Thoracic aorta (tissue), 2 donors: ENCODE measurements around the gene EEF1B2. TPM values are rescaled to one million over a fixed set of nuclear protein-coding genes. Genes with fewer than 3 reads are reported as not detected.
A peak's percentile ranks its signal among the peaks of the same experiment; 100 is the strongest.
"Not testable (repeated sequence)": the region's sequence is repeated elsewhere in the genome, so short reads cannot be mapped to it uniquely, and the experiment has no call there.

ENCODE experiments used
- ATAC-seq: fragments of 150-250 bp; one replicate; pipeline ENCODE4 v1.8.0; 2017; ENCODE audit warnings: low read depth; ENCODE audit not compliant: insufficient number of reproducible peaks, low FRiP score
- DNase-seq: peaks from one replicate; pipeline ENCODE4 v3.0.0-alpha.2; 2020; ENCODE audit warnings: low spot score
- H3K27ac ChIP-seq, 2 donors: fragments of 200-600 bp; sonication (generic); 1 replicate in 1 of 2; 2 replicates in 1 of 2; pipeline ENCODE4 v1.5.1; 2016; ENCODE audit warnings: mild to moderate bottlenecking in 2 of 2, moderate library complexity in 2 of 2
- H3K27me3 ChIP-seq: fragments of 200-600 bp; sonication (generic); replicated peaks from 2 replicates; pipeline ENCODE4 v1.6.0; 2016; ENCODE audit warnings: mild to moderate bottlenecking; ENCODE audit not compliant: insufficient read depth
- H3K36me3 ChIP-seq: fragments of 200-600 bp; sonication (generic); one replicate; pipeline ENCODE4 v1.5.1; 2016
- H3K4me1 ChIP-seq, 2 donors: fragments of 200-600 bp; sonication (generic); 1 replicate in 1 of 2; 2 replicates in 1 of 2; pipeline versions ENCODE4 v1.5.1 to v1.6.0; 2016; ENCODE audit warnings: low read depth in 2 of 2, mild to moderate bottlenecking in 1 of 2; ENCODE audit not compliant: control insufficient read depth in 1 of 2
- H3K4me3 ChIP-seq: fragments of 200-600 bp; sonication (generic); 2 replicates; pipeline ENCODE4 v1.5.1; 2016; ENCODE audit warnings: mild to moderate bottlenecking
- H3K9me3 ChIP-seq: fragments of 200-600 bp; sonication (generic); 2 replicates; pipeline ENCODE4 v1.5.1; 2016
- total RNA-seq, 2 donors: library from RNA; depleted of rRNA; stranded (reverse); fragments of >200 nt; gene quantifications; one replicate each; pipeline versions ENCODE4 v1.1.0 to v1.2.3, GENCODE V29; 2016
- TF ChIP-seq, protein P1 (sequence below): fragments of 200-600 bp; sonication (generic); IDR thresholded peaks from one replicate; pipeline ENCODE4 v1.5.1; 2019; ENCODE audit warnings: antibody characterized with exemption

EEF1B2 gene
- total RNA-seq, 2 donors from 2014 or later = 123 to 215 TPM

DNA sequence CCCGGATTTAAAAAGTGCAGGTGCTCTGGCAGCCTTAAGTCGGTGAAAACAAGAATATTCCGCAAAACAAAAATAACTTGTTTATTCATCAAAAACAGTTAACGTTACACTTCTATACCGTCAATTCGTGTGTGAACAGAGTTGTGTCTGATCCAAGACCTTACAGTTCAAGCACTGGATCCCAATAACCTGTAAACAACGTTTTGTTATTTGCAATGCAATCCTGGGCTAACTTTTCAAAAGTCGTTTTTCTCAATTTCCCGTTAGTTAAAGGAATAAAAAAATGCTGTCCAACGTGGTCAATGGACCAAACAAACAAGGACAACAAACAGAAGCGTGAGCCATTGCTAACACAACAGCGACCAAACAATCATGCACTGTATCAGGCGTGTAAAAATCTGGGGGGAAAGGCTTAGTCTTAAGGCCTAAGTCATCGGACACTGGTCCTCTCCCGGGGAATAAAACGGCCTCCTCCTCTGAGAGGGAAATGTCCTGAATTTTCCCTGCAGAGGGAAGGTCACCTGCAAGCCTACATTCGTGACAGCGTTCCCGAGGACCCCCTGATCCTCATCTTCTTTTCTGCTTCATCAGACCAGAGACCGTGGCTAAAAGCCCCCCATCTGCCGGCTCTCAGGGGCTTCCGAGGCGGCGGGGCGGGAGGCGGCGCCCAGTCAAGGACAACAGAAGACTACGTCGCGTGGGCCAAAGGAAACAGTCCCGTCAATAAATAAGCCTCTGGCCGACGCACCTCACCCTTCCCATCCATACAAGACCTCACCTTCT, 941 bp upstream of the EEF1B2 start:
- peak; percentile 4 for ATAC-seq

DNA sequence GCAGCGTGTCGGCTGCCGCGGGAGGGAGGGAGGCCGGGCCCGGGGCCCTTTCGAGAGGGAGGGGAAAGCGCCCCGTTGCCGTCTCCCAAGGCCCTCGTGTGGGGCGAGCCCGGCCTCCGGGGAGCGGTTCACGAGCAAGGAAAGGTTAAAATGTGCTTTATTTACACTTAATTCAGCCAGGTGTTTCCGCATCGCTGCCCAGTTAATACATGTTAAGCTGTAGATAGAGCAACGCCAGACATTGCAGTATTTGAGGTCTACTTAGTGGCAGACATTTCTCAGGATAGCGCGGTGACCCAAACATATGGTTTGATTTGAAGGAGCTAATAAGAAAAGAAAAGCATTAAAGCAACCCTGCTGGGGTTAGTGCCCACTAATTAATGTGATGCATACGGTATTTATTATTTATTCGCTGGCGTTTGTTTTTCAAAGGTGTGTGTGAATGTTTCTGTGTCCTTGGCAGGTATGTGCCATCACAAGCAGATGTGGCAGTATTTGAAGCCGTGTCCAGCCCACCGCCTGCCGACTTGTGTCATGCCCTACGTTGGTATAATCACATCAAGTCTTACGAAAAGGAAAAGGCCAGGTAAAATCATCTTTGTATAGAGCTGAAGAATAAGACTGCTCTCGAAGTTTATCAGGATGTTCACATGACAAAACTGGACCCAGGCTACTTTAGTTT, 571 bp downstream of the EEF1B2 start:
- peak overlapping the region; percentile 80 to 97 for H3K27ac ChIP-seq
- TF ChIP-seq, protein P1, sequence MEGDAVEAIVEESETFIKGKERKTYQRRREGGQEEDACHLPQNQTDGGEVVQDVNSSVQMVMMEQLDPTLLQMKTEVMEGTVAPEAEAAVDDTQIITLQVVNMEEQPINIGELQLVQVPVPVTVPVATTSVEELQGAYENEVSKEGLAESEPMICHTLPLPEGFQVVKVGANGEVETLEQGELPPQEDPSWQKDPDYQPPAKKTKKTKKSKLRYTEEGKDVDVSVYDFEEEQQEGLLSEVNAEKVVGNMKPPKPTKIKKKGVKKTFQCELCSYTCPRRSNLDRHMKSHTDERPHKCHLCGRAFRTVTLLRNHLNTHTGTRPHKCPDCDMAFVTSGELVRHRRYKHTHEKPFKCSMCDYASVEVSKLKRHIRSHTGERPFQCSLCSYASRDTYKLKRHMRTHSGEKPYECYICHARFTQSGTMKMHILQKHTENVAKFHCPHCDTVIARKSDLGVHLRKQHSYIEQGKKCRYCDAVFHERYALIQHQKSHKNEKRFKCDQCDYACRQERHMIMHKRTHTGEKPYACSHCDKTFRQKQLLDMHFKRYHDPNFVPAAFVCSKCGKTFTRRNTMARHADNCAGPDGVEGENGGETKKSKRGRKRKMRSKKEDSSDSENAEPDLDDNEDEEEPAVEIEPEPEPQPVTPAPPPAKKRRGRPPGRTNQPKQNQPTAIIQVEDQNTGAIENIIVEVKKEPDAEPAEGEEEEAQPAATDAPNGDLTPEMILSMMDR = no peak
- no peaks in the 10 kb centered on the region for H3K27me3 ChIP-seq
- H3K9me3 ChIP-seq = no peaks in the 10 kb centered on the region
- peaks cover 18 to 26% of the 10 kb centered on the region in 2 donors for H3K4me1 ChIP-seq
- peak; percentile 38 for ATAC-seq
- peak overlapping the region; percentile 93 for H3K4me3 ChIP-seq
- no peak for DNase-seq
- H3K36me3 ChIP-seq = peaks cover 15% of the 10 kb centered on the region

More for the DNA sequence above, 941 bp upstream of the EEF1B2 start:
- Histone ChIP-seq H3K9me3 (no peaks in the 10 kb centered on the region), H3K4me3 (peak overlapping the region; percentile 93), H3K27ac (peak overlapping the region; percentile 80 to 97), H3K27me3 (no peaks in the 10 kb centered on the region), H3K36me3 (peaks cover 12% of the 10 kb centered on the region), H3K4me1 (peaks cover 18 to 26% of the 10 kb centered on the region in 2 donors)
- TF ChIP-seq, protein P1 = no peak
- no peak for DNase-seq

DNA sequence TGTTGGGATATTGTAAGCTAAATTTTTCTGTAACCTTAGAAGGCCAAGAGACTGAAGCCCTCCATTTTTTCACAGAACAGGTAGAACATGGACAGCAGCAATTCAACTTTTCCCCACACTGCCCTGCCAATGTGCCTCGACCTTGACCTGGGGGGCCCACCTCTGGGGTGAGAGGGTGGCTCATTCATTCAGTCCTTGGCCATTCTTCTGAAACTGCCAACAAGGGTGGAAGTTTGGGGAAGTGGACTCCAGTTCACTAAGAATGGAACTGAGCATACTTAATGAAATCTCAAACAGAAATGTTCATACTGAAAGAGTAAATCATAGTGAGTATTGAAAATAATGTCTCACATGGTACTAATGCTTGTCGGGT, 1.1 kb downstream of the EEF1B2 start:
- no peak for ATAC-seq
- Histone ChIP-seq H3K27me3 (no peaks in the 10 kb centered on the region), H3K36me3 (peaks cover 15% of the 10 kb centered on the region), H3K9me3 (no peaks in the 10 kb centered on the region), H3K4me3 (peak overlapping the region; percentile 93), H3K4me1 (peaks cover 18 to 26% of the 10 kb centered on the region in 2 donors), H3K27ac (peak overlapping the region in 1 of 2 donors; percentile 80)
- DNase-seq = no peak
- TF ChIP-seq, protein P1 = no peak

DNA sequence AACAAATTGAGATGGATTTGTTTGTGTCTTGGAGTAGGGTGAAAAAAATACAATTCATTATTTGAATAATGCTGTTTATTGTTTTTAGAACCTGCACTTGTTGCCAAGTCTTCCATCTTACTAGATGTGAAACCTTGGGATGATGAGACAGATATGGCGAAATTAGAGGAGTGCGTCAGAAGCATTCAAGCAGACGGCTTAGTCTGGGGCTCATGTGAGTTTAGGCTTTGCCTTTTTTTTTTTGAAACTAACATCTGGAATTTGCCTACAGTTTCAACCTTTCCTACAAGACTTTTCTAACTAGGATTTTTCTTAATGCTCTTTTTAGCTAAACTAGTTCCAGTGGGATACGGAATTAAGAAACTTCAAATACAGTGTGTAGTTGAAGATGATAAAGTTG, 2.7 kb downstream of the EEF1B2 start:
- not testable (repeated sequence) for DNase-seq, H3K4me3 ChIP-seq, H3K27me3 ChIP-seq, ATAC-seq, H3K27ac ChIP-seq, H3K9me3 ChIP-seq
- peaks cover 15% of the 10 kb centered on the region for H3K36me3 ChIP-seq
- peaks cover 16 to 18% of the 10 kb centered on the region in 2 donors for H3K4me1 ChIP-seq

DNA sequence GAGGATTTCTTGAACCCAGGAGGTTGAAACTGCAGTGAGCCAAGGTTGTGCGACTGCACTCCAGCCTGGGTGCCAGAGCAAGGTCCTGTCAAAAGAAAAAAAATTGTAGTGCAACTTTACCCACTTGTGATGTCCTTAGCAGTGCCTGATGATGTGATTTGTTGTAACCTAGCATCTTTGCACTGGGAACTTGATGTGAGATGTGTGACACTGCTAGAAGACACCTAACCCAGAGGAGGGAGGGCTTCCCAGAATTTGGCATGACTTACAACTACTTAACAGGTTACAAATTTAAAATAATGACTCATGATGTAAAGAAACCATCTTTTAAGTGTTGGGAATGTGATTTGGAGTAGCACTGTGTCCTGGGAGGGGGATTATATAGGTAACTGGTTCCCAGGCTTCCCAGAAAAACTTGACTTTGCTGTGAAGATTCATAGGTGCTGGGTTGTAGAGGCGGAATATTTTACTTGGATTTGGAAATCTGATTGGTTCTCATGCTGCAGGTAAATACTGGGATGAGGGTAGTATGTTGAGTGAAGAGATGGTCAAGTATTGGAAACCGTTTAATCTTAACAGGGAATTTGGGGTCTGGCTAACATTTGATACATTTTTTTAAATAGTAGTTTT, 3.7 kb downstream of the EEF1B2 start:
- no peak overlapping the region for H3K27ac ChIP-seq
- H3K4me1 ChIP-seq = peaks cover 9 to 10% of the 10 kb centered on the region in 2 donors
- no peaks in the 10 kb centered on the region for H3K27me3 ChIP-seq
- H3K4me3 ChIP-seq = no peak overlapping the region
- H3K36me3 ChIP-seq = peaks cover 15% of the 10 kb centered on the region
- ATAC-seq (no peak), DNase-seq (no peak)
- TF ChIP-seq, protein P1 = no peak
- no peaks in the 10 kb centered on the region for H3K9me3 ChIP-seq
